Activated gamma-delta T cell treated with anti-CD3 and anti-CD28 coated beads, Interleukin-2, amount 50 U/mL, for 16 hours (primary cell): ENCODE results near the gene CITED1.
"Not testable (repeated sequence)": the region's sequence is repeated elsewhere in the genome, so short reads cannot be mapped to it uniquely, and the experiment has no call there.

Experiments used
- DNase-seq: peaks from one replicate; pipeline ENCODE4 v3.0.0-alpha.2; 2020; ENCODE audit warnings: low read depth

CITED1 gene, protein sequence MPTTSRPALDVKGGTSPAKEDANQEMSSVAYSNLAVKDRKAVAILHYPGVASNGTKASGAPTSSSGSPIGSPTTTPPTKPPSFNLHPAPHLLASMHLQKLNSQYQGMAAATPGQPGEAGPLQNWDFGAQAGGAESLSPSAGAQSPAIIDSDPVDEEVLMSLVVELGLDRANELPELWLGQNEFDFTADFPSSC

DNA sequence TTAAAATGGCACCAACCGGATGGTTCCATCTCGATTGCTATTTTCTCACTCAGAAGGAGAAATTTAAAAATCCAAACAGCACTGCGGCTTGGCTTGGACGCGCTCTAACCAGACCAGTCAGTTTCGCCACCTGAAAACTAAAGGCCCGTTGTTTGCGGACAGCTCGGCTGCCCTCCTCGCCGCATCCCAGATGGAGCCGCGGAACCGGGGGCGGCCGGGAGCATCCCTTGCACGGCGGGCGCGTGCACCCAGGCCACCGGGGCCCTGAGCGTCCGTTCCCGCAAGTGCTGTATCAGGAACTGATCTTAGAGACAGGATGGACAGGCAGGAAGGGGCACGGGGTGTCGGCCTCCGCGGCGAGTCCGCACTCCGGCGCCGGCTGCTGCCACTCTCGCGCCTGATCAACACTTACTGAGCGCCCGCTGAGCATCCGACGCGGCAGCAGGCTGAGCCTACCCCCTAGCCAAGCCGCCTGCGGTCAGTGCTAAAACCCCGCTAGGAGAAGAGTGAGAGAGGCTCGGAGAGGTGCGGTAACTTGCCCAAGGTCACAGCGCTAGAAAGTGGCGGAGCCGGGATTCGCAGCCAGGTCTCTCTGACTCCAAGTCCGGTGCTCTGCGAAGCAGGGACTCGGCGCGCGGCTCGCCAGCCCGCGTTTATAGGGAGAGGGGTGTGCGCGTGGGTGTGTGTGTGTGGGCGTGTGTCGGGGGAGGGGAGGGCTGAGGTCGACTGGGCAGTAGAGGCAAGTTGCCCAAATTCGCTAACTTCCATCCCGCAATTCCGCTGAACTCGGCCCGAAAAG, at the start of gene CITED1:
Gene CITED1, minus strand, starts transcription at position 629 of the 799 bp plus-strand sequence. CDS start 3,045 bp downstream, outside the sequence.
- DNase-seq = no peak

DNA sequence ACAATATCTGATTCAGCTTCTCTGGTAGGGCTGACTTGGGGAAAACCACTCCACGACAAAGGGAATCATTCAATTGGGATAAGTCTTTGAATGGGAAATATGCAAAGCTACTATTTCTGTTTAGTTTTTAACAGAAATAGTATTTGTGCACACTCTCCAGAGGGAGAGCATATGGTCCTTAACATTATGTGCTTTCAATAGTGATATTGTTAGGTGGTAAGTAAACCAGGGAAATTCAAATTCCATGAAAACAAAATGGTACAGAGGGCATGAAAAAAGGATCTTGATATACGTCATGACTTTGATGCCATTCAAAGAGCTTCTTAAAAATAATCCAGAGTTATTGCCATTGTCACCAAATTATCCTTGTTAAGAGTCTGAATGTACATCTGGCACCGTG, 47.1 kb upstream of the CITED1 start:
- no peak for DNase-seq

DNA sequence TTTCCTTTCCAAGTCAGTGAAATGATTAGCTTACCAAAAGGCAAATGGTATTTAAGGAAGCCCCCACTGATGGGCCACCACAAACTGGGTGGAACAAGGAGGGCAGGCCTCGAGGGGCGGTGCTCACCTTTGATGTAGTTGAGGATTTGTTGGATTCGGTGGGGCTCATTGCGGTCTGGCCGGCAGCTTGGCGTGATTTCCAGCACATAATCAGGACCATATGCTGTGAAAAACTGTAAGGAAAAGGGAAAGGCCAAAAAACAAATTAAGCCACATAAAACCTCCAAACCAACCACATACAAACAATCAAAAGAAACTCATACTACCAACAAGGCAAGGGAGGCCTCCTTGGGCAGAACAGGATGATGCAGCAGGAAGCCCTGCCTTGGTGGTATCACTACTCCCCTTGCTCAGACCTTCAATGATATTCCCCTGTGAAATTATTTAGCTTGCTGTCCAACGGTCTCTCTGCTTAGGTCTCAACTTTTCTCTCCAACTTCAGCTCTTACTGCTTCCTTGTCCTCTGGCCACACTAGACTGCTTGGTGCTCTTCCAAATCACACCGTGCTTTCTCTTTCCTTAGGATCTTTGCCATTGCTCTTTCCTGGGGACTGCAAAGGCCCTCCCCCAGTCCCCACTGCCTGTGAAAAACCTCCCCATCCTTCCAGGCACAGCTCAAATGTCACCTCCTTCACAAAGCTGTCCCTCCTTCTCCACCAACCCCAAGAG, 46.1 kb upstream of the CITED1 start:
- no peak for DNase-seq

DNA sequence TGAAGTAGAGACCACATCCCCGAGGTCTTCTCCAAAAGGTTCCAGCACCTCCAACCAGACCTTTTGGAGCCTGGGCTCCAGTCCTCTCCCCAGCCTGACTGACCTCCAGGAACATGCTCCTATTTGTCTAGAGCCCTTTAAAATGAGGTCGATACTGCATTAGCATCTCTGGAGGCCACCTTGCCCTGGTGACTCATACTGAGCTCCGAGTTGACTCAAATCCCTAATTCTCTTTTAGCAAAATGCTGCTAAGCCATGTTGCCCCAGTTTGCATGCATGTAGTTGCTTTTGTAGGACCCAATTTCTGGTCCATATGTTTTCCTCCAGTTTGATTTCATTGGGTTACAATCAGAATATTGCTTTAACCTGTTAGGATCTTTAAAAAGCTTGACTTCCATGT, 43.5 kb upstream of the CITED1 start:
- DNase-seq = no peak

DNA sequence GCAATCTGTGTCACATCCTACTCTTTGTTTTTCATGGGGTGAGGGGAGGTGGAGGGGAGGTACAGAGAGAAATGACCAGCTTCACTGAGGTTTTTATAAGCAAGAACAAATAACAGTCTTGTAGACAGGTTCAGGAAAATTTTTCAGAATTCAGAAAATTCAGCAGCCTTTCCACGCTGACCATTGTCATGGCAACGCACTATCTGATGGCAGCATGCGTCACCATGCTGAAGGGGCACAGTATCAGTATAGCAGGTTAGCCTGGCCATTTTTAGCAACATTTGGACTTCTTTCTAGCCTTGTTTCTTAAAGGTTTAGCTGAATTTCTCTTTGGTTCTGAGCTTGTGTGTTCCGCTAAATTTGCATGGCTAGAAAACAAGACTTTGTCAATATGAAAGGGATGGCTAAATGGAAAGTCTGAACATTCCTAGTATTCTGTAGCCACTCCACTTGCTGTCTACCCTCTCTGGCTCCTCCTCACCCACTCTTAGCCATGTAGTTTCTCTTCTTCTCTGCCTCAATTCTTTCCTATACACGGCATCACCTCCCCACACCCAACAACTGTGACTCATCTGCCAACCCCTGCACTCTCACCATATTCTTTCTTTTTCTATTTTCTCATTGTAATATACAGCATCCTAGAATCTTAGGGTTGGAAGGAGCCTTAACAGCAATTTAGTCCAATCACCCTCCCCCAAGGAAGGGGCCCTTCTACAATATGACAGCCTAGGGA, 42.7 kb upstream of the CITED1 start:
- DNase-seq = no peak

DNA sequence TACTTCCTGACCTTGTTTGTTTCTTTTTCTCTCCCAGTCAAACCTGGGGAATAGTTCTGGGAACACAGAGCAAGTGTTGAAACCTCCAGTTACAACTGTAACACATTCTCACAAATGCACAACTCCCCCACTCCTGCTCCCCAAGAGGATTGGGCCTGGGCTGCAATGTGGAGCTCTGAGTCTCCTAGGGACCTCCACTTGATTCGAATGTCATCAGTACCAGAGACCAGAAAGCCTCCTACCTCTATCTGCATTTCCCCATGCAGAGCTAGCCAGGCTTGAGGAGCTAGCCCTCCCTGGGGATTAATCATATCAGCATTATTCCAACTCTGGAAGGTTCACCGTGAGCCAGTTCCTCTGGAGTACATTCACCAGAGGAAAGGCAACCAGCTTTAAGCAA, 41.7 kb upstream of the CITED1 start:
- DNase-seq = no peak

DNA sequence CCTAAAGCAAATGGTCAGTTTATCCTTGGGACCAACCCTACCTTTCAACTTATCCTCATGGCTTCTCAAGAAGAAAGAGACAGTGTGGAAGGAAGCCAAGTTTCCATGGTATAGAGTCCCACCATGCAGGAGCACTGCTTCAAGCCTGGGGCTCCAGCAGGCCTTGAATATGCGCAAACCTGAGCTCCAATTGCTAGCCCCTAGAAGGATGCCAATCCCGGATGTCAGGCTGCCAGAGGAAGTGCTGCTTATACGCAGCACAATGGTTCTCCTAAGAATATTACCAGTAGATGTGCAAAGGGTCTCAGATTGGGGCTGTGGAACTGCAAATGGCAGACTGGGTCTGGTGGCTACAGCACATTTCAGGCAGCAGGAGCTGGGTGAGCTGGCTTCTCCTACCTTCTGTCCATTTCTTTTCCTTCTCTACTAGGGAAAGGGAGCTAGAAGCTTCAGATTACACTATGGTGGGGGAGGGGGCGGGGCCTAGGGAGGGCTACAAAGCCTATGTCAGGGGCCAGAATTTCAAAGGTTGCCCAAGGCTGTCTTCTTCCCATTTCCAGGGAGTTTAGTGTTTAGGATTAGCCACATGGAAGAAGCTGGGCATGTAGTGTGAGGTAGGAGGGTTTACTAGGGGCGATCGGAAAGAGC, 40.7 kb upstream of the CITED1 start:
- DNase-seq = no peak

DNA sequence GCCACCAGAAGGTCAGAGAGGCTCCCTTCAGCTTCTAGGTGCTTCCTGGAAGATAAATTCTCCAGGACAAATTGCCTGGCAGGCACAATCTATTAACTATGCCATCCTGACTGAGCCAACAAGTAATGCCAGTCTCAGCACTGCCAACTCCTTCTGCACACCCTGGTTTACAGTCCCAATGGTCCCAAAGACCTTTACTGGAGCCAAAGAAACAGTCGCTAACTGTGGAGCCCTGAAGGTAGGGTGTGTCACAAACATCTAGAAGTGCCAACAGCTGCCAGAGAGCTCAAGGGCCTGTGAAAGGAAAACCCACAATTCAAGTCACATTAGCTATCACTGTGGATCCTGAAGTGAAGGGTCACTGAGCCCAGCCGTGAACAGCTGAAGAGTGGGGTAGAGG, 34.9 kb upstream of the CITED1 start:
- DNase-seq = no peak

DNA sequence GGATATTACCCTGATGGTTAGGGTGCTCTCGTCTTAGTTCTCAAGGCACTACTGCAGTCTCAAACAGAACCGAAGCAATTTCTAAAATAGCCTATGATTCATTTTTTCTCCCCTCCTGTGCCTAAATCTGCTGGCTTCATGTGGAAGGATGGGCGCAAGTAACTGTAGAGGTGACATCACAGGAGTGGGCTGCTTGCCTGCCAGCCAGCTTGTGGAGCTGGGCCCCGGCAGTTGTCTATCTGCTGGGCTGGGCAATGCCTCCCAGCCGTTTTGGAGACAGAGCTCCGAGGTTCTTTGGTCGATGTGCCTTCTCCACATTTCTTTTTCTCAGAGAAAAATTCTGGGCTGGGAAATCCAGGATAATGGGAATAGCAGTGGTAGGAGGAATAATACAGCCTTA, 34.3 kb upstream of the CITED1 start:
- DNase-seq = no peak

DNA sequence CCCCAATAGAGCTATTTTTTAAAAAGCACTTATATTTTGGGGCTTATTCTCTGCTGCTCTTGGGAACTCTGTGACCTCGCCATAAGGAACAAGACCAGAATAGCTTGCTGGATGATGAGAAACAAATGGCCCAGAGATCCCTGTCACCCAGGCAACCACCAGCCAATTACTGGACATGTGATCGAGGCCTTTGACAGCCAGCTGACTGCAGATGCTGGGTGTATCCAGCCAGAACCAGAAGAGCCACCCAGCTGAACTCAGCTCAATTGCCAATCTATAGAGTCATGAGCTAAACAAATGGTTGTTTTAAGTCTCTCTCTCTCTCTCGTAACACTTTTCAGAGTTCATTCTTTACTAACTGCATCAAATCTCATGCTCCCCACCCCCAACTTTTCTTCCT, 24.4 kb upstream of the CITED1 start:
- no peak for DNase-seq

DNA sequence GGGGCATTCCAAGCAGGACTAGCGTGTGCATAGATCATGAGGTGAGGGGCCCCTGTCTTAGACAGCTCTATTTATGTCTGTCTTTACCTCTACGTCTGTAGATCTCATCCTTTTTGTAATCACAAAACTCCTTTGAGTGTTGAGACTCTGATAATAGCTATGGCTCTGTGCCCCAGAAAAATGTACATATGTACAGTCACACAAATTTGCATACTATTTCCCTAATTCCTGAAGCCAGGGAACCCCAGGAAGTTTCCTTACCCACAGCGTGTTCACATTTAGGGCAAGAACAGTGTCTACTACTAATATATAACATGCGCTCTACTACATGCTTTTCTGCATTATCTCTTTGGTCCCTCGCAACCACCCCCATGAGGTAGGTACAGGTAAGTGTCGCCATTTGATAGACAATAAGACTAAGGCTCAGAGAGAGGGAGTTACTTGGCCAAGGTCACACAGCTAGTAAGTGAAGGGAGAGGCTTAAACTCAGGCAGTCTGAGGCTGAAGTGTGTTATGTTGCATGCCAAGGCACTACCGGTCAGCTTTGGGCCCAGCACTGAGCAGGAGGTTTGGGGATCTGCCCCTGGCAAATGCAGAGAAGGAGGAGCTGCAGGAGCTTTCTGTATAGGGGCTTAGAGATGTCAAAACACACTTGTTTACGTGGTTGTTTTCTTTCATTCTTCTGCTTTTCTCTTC, 21.0 kb upstream of the CITED1 start:
- DNase-seq = no peak

DNA sequence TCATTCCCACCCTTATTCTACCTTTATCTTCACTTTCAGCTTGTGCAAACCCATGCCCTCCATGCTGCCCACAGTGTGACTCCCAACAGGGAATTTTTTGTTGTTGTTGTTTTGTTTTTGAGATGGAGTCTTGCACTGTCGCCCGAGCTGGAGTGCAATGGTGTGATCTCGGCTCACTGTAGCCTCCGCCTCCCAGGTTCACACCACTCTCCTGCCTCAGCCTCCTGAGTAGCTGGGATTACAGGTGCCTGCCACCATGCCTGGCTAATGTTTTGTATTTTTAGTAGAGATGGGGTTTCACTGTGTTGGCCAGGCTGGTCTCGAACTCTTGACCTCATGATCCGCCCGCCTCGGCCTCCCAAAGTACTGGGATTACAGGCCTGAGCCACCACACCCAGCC, 13.9 kb upstream of the CITED1 start:
- not testable (repeated sequence) for DNase-seq

DNA sequence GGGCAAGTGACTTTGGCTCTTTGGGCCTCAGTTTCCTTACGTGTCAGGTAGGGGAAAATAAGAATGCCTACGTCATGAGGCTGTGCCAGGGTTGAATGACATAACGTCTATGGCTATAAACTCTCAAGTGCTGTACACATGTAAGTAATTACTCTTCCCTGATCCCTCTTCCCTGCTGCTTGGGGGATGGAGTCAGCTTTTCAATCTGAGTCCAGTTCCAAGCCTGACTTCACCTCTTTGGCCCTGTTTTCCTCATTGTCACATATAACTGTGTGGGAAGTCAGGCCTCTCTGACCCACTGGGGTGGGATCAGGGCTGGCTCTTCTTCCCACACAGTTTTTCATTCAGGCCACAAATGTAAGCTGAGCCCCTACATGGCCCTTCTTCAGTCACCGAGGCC, 11.4 kb upstream of the CITED1 start:
- DNase-seq = no peak

DNA sequence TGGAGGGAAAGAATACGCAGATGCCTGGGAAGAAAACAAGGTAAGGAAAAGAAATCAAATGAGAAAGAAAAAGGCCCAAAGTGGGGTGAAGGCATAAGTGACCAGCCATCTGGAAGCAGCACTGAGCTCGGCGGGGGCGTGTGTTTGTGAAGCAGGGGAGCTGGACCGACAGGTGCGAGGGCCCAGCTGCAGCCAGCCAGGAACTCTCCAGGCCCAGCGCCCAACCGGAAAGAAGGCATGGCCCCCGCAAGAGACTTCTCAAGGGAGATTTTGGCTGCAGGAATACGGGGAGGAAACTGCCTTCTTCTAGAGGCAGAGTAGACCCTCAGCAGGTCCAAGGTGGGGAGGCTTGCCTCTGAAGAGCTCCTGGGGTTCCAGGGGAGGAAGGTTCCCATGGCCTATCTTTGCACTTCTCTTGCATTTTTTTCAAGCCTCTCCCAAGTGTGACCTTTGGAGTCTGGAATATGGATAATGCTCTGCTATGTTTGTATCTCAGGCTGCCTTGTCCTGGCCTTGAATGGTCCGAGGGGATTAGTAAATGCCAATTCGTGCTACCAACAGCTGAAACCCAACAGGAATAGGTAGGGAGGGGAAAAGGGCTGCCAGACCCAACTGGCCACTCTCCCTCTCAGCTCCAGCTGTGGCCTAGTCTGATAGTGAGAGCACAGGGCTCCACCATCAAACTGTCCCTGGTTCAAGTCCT, 10.8 kb upstream of the CITED1 start:
- DNase-seq = no peak

DNA sequence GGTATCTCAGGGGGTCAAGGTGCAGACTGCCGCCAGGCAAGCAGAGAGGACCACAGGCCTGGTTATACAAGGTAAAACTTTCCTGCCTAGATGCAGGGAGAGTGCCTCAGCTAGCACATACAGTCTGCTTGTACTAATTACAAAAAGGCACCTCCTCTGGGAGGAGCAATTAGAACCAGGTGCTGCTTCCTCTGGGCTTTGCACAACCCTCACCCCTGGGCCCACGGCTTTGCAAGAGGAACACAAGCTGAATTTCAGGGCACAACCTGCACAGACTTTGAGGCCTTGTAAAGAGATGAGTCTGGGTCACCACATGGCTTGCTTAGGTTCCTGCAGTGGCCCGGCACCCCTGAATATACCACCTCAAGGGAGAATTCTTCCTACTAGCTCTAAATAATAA, 9.2 kb upstream of the CITED1 start:
- no peak for DNase-seq

DNA sequence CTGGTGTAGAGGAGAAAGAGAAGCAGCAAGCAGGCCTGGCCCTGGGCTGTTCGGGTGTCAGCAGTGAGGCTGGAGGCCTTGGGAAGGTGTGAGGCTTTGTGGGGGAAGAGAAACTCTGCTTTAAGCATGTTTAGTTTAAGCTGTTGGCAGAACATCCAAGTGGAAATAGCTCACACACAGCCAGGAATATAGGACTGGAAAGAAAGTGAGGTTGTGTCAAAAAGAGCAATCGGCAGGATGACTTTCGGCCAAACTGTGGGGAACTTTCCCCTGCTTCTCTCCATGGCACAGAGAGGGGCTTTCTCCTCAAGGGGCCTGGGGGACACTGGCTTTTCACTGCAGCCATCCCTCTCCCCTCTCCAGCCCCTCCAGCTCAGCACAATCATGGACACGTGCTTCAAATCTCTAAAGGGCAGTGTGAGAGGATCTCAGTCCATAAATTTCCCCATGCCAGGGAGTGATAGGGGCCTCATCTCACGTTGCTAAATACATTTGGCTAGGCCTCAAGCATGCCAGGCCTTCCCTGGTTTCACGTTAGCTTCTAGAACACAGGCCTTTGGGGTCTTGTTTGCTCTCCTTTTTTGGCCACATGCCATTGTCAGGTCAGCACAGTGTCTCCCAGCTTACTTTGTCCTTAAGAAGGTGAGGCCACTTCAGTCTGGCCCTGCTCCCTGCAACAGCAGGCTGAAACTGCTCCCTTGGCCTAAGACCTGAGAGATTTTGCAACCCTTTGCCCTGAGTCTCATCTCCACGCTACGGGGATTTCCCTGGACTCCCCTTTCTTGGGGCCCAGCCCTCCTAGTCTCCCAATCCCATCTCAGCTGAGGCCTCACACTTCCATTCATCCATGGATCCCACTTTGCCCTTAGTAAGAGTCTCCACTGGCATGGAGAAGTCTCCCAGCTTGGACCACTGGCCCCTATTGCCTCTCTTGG, 8.3 kb upstream of the CITED1 start:
- no peak for DNase-seq

DNA sequence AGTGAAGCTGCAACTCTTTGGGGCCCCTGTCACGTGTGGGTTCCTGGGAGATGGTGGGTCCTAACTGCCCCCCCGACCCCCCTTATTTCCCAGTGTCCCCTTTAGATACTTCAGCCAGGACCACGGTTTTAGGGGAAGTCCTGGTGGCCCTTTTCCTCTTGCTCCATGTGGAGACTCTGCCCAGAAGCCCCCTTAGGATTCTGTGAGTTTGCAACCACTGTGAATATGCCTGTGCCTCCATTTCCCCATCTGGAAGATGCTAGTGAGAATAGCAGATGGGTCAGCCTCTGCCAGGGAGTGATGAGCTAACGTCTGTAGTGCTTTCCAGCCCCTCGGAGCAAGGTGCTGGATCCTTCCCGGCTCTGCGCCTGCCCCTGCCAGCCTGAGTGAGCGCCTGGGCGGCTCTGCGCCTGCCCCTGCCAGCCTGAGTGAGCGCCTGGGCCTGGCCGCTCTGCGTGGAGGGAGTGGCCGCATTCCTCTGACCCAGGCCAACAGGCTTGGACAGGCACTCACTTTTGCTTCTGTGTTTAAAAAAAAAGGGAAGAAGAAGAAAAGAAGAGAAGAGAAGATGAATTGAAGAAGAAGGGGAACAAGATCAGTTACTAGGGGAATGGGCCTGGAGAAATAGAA, 6.7 kb upstream of the CITED1 start:
- DNase-seq = no peak

DNA sequence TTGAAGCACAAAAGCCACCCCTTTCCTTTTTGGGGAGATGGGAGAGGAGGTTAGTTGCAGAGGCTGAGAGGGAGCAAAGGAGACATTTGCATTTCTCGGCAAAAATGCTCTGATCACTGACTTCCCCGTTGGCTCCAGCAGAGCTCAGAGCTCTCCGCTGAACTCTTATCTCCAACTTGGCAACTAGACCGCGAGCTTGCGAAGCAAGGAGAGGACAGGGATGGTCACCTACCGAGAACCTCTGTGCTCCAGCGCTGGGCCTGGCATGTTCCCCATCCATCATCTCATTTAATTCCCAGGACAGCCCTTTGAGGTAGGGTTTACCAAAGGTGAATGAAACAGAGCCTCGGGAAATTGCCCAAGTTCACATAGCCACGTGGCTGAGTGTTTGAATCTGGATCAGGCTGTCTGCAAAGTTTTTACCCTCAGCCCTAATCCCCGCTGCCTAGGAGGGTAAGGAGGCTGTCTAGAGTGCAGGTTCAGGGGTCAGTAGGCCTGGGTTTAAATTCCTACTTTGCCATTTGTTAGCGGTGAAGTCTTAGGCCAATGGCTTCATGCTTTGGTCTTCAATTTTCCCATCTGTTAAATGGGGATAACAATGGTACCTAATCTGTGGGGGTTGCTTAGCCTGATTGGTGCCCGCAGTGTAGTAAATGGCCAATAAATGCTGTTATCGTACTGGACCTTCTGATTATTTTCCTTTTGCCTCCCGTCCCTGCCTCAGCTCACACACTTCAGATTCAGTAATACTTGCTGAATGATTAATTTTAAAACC, 3.8 kb upstream of the CITED1 start:
- DNase-seq = no peak
